GOT3 (cell line): ENCODE data around the gene QRFPR.
"Not testable (repeated sequence)": the region's sequence is repeated elsewhere in the genome, so short reads cannot be mapped to it uniquely, and the experiment has no call there.

Source experiments
- DNase-seq: peaks from one replicate; lab custom pipeline; 2025; ENCODE audit warnings: mixed read lengths; lab: John Stamatoyannopoulos, UW

Gene QRFPR

DNA sequence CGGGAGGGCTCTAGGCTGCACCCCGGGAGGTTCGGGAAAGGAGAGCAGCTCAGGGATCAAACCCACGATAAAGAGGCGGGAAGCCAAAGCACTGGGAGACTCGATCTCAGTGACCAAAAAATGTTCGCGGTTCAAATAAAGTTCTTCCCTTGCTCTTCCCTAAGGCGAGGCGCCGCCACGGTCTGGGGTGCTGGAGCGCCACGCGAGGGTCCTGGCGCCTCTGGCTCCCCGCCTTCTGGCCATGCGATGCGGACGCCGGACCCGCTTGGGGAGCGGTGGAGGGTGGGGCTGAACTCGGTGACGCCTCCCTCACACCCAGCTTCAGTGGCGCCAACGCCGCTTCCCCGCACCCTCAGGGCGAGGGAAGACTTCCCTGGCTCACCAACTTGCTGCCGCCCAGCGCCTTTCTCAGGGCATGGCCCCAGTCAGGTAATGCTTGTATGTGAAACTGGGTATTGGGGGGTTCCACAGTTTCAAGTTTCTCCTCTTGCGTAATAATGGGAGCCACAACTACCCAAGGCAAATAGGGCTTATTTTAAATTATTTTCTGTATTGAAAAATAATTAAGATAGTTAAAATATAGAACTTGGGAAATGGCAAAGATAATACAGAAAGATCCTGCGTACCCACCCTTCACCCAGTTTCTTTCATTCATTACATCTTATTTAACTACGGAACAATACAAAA is at the start of gene QRFPR:
QRFPR (minus strand) TSS at position 243 of the 687 bp plus-strand sequence. CDS start 371 bp downstream, outside the sequence.
- no peak for DNase-seq

DNA sequence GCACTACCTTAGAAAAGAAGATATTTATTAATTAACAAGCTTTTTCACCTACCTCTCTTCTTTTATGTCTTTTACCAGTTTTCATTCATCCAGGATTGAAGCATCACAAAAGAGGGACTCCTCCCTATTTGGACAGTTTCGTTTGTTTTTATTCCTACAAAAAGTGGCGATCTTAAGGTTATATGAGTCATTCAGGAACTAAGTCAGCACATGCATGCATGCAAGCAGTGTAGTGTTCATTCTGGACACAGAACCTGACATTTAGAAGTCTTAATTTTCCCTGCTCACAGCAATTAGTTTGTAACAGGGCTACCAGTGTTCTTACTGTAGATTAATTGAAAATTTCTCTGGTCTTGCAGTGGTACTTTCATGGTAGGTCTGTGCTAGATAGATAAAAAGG is 47.9 kb upstream of the QRFPR start:
- DNase-seq = no peak

DNA sequence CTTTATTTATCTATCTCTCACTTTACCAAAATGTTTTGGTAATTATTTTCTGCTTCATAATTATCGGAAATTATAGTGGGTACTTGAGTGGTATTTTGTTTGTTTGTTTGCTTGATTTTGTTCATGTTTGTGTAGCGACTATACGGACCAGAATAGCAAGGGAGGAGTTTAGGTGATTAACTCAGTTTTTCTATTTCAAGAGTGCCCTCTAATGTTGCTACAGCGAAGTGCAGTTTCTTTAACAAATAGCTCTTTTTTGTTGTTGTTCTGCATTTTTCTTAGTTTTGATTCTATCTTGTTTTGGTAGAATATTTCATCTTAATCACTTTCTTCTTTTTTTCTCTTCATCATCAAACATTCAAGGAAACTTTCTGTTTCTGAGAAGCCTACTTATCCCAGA is 40.8 kb upstream of the QRFPR start:
- DNase-seq = no peak

DNA sequence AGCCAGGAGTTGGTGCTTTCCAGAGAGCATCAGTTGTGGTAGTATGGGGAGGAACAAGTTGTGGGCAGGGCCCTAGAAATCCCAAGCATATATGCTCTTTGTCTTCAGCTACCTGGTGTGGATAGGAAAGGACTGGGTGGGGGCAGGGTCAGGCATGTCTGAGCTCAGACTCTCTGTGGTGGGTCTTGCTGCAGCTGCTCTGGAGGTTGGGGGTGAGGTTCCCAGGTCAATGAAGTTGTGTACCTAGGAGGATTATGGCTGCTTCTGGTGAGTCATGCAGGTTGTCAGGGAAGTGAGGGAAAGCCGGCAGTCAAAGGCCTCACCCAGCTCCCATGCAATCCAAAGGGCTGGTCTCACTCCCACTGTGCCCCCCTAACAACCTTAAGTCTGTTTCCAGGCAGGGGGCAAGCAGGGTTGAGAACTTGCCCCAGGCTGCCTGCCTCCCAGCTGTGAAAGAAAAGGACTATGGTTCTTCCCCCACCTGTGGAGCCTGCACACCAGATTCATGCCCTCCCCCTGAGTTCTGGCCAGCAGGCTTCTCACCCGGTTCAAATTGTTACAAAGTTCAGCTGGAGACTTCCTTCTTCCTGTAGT is 30.4 kb upstream of the QRFPR start:
- no peak for DNase-seq

DNA sequence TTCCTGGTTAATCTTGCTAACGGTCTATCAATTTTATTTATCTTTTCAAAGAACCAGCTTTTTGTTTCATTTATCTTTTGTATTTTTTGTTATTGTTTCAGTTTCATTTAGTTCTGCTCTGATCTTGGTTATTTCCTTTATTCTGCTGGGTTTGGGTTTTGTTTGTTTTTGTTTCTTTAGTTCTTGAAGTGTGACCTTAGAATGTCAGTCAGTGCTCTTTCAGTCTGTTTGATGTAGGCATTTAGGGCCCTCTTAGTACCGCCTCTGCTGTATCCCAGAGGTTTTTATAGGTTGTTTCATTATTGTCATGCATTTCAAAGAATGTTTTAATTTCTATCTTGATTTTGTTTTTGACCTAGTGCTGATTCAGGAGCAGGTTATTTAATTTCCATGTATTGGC is 27.7 kb upstream of the QRFPR start:
- not testable (repeated sequence) for DNase-seq

- no peak for DNase-seq
These were observed 19.8 kb upstream of the QRFPR start for GRCh38 chr4:121400632-121401031.

- no peak for DNase-seq
These were observed 17.3 kb upstream of the QRFPR start for GRCh38 chr4:121397941-121398601.

DNA sequence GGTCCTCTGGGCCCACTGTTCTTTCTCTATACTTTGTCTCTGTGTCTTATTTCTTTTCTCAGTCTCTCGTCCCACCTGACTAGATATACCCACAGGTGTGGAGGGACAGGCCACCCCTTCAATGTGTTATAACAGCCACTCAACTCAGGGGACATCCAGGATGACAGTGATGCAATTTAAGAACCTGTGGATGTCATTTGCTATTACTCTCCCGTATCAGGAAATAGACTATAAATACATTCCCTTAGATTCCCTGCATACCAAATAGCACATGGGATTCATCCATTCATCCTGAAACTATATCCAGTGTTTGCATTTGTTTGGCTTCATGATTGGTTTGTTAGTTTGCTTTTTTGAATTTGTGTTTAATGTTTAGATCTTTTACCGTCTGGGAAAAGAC is 16.6 kb upstream of the QRFPR start:
- no peak for DNase-seq

DNA sequence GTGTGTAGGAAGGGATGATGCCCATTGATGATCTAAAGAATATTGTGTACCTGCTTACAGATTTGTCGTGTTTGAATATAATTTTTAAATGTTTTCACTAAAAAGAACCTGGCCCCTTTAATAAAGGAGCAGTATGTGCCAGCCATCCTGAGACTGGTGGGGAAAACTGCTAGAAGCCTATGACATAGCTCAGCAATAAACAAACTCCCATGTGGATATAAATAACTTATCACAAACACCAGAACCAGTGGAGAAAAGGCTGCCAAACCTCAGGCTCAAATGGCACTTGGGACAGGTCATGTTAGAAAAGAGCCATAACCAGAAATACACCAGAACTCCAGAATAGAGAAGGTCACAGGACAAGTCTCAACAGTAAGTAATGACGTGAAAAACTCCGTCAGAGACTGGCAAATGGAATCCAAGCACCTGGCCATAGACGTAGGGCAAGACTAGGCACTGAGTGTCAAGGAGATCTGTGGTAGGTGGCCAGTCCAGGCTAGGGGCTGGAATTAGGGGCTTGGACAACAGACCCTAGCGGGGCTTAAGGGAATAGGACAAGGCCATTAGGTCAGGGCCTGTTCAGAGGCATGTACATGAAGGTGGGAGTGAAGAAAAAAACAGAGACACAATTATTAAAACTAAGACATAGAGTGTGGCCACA is 11.7 kb upstream of the QRFPR start:
- DNase-seq = no peak

GRCh38 chr4:121390335-121390734 is 9.5 kb upstream of the QRFPR start:
- DNase-seq = no peak

- no peak for DNase-seq
These were observed 1.5 kb downstream of the QRFPR start for GRCh38 chr4:121379276-121379675.

DNA sequence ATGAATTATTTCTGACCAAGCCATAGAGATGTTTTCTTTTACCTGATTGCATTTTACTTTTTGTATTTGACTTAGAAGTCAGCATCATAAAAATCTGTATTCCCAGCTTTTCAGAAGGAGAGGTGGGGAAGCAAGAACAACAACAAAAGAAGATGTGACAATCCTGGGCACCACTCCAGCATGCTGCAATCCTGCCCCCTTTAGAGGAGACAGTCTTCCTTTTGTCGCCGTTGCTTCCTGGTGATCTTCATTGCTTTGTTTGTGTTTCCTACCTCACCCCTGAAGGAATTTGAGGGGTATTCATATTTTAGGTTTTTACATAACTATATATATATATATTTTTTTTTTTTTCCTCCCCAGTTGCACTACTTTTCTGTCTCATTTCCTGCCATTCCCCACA is 3.7 kb downstream of the QRFPR start:
- DNase-seq = no peak

DNA sequence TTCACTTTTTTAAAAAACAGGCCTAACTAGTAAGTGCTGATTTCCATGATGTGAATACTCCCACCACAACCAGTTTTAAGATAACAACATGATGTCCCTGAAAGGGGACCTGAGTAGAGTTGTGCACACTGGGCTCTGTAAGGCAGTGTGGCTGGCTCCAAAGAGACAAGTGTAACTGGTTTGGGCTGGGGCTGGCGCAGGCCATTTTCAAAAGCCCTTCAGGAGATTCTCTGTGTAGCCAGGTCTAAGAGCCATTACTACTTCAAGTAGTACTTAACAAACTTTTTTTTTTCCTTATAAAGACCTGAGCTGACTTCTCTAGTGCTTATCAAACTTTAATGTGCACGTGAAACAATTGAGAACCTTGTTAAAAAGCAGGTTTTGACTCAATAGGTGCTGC is 4.3 kb downstream of the QRFPR start:
- no peak for DNase-seq

- no peak for DNase-seq
These were observed 4.7 kb downstream of the QRFPR start for GRCh38 chr4:121376097-121376496.

DNA sequence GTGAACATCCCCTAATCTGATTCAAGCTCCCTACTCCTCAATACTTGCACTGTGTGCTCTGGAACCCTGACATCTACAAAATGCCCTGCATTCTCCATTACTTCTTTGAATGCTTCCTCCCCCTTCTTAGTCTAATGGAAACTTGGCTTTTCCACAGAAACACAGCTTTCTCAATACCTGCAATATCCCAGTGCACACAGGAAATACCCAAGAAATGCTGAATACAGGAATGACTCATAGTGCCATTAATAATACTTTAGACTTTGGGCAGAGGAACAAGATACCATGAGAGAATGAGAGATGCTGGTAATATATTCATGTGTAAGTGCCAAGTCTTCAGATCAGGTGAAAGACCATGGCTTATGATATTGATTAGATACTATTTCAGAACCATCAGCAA is 5.6 kb downstream of the QRFPR start:
- no peak for DNase-seq

DNA sequence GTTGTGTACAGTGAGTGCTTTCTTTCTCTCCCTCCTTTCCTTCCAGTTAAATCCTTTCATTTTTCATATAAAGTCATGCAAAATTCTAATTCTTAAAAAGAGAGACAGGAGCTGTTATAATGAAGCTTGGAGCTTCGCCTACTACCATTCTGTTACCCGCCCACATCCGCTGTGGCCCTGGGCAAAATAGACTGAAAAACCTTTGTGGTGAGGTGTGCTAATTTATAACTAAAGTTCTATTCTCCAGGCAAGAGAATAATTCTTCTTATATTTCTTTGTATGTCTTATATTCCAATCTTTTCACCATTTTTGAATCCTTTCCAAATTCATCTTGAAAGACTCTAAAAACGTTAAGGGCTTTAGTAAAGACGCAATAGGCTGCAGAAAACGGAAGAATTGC is 7.0 kb downstream of the QRFPR start:
- no peak for DNase-seq

DNA sequence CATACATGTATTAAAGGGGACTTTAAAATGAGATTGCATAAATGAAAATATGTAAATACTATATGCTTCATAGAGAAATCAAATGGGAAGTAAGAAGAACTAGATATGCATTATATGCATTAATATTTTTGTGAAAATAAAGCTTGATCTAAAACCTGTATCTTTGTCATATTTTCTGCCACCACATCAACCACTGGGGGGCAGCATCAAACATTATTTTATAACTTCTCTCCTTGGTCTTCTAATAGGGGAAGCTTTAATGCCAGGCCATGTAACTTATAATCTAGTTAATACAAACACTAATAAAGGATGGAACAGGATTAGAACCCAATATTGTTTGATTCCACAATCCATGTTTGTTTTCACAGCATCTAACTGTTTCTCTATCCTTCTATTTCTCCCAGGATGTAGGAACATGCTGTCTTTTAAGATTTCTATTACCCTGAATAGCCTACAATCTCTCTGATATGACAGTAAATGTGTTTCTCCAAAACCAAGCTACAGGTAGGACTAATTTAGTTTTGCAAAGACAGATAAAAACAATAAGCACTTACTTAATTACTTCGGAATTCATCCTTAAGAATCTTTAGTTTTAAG is 10.0 kb downstream of the QRFPR start:
- no peak for DNase-seq

- no peak for DNase-seq
These were observed 20.3 kb downstream of the QRFPR start for GRCh38 chr4:121360495-121360894.

- DNase-seq = no peak
These were observed 22.3 kb downstream of the QRFPR start for GRCh38 chr4:121358473-121358872.

DNA sequence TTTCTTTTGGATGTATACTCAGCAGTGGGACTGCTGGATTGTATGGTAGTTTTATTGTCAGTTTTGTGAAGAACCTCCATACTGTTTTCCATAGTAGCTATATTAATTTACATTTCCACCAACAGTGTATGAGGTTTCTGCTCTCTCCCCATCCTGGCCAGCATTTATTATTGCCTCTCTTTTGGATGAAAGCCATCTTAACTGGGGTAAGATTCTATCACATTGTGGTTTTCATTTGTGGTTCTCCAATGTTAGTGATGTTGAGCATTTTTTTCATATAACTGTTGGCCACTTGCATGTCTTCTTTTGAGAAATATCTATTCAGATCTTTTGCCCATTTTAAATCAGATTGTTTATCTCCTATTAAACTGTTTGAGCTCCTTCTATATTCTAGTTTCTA is 27.6 kb downstream of the QRFPR start:
- DNase-seq = no peak

- no peak for DNase-seq
These were observed 36.7 kb downstream of the QRFPR start for GRCh38 chr4:121344098-121344497.

DNA sequence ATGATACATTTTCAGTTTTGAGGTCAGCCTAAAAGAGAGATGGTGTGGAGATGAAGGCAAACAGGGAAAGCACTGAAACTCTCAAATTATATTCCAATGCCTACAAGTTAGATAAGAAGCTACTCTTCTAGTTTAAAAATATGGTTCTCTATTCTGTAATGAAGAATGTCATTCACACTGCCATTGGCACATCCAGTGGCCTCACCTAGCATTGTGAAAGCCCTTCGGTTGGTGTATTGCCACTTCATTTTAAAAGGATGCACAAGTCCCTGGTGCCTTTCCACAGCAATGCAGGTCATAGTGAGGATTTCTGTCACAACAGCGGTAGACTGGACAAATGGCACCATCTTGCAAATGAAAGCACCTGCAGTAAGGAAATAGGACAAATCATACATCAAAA is 40.6 kb downstream of the QRFPR start:
- no peak for DNase-seq

GRCh38 chr4:121339824-121340223 is 41.0 kb downstream of the QRFPR start:
- DNase-seq = no peak
